Stomach smooth muscle (tissue), 2 donors: ENCODE results near the gene S1PR1.

Experiments used
- H3K27ac ChIP-seq: one replicate; pipeline ENCODE4 v1.7.0; 2013; ENCODE audit warnings: mild to moderate bottlenecking, low read length, inconsistent platforms
- H3K27me3 ChIP-seq, 2 donors: one replicate each; pipeline ENCODE4 v1.7.0; 2013; ENCODE audit warnings: low read length in 2 of 2; ENCODE audit not compliant: insufficient read depth in 2 of 2, control insufficient read depth in 1 of 2
- H3K36me3 ChIP-seq, 2 donors: one replicate each; pipeline ENCODE4 v1.7.0; 2013; ENCODE audit warnings: low read length in 2 of 2; ENCODE audit not compliant: control insufficient read depth in 2 of 2, insufficient read depth in 2 of 2
- H3K4me1 ChIP-seq: one replicate; pipeline ENCODE4 v1.7.0; 2013; ENCODE audit warnings: low read length; ENCODE audit not compliant: control insufficient read depth, insufficient read depth
- H3K4me3 ChIP-seq, 2 donors: one replicate each; pipeline ENCODE4 v1.7.0; 2013; ENCODE audit warnings: low read length in 2 of 2
- H3K9ac ChIP-seq, 2 donors: one replicate each; pipeline ENCODE4 v1.7.0; 2013; ENCODE audit warnings: low read length in 2 of 2, mild to moderate bottlenecking in 1 of 2
- H3K9me3 ChIP-seq, 2 donors: one replicate each; pipeline ENCODE4 v1.7.0; 2013; ENCODE audit warnings: low read length in 2 of 2; ENCODE audit not compliant: control insufficient read depth in 2 of 2
- donor health status: healthy.
- donor health status: Pancreatic carcinoma.

S1PR1 gene

DNA sequence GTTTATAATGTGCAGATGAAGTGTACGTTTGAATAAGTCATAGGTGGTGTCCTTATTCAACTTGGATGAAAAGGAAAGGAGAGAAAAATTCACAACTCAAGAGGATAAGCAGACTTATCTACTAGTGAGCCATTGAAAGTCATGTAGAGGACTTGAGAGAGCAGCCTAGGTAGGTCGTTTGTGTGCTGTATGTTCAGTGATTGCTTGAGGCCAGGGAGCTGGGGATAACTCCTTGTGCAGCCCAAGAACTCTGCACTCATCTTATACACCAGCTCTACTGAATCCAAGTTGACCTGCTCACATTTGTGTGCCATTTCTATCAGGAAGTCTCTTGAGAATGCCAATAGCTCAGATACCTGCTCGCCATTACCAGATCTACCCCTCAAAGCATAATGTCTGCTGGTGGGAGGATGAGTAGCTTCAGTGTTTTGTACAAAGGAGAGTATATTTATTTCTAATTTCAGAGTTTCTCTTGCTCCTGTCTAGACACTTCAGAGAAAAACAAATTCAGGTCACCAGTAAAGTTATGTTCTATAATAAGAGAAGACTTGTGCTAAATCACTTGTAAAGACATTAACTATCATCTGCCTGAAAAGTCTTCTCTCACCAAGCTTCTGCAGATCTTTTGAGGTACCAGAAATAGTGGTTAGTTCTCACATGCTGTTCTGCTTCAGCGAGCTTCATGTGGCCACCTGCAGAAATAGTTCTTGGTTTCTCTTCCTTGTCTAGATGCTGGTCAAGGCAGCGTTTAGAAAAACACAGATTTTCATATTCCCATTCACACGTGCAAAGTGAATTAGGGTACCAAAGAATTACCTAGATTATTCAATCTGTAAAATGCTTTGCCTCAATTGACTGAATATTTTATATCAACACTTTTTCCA, 10.8 kb downstream of the S1PR1 start:
- Histone ChIP-seq H3K36me3 (no peaks in the 10 kb centered on the region), H3K27ac (no peak overlapping the region), H3K4me3 (no peak overlapping the region), H3K27me3 (peaks cover 0 to 5% of the 10 kb centered on the region in 2 donors), H3K9me3 (no peaks in the 10 kb centered on the region), H3K9ac (no peak overlapping the region), H3K4me1 (no peaks in the 10 kb centered on the region)

DNA sequence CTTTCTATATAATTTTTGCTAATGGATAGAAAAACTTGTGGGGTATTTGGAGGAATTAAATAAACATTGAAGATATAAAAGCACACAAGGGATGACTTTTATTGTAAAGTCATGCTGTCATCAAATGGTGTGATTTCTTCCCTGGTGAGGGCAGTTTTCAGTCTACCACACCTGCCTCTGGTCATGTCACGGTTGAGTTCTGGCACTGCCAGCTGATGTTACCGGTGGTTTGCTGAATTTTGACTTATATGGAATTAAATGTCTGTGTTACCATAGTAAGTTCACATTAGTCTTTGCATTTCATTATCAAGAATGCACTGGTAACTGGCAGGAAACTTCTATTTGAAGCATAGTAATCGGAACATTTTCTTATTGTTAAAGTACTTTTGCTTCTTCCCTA, 13.4 kb downstream of the S1PR1 start:
- Histone ChIP-seq H3K27ac (no peak overlapping the region), H3K9me3 (no peaks in the 10 kb centered on the region), H3K27me3 (peaks cover 0 to 5% of the 10 kb centered on the region in 2 donors), H3K4me1 (no peaks in the 10 kb centered on the region), H3K36me3 (no peaks in the 10 kb centered on the region), H3K9ac (no peak overlapping the region), H3K4me3 (no peak overlapping the region)

DNA sequence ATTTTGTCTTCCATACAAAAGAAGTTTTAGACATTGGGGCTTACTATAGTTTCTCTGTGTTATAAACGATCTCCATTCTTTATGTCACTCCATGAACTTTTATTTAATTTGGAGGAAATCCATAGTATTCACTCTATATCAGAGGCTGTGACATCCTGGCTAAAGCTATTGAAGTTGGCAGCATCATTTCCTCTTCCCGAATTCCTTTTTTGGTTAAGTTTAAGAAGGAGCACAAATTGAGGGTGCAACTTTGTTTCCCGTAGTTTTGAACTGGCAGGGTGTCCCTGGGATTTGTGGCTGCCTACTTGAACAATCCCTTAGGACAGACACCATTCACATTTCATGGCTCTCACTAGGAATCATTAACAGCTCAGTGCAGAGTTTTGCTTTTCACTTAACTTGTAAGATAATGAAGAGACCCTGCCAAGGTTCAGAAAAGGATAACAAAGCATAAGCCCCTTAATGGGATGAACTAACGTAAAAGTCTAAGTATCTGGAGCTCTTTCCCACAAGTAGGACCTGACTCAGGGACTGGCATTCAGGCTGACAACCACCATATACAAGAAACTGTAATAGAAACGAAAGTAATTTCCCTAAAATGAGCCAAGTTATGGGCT, 13.9 kb downstream of the S1PR1 start:
- H3K4me1 ChIP-seq, result no peaks in the 10 kb centered on the region
- H3K4me3 ChIP-seq, result no peak overlapping the region
- no peak overlapping the region for H3K27ac ChIP-seq
- H3K9me3 ChIP-seq, result no peaks in the 10 kb centered on the region
- H3K9ac ChIP-seq, result no peak overlapping the region
- no peaks in the 10 kb centered on the region for H3K36me3 ChIP-seq
- peaks cover 0 to 5% of the 10 kb centered on the region in 2 donors for H3K27me3 ChIP-seq

DNA sequence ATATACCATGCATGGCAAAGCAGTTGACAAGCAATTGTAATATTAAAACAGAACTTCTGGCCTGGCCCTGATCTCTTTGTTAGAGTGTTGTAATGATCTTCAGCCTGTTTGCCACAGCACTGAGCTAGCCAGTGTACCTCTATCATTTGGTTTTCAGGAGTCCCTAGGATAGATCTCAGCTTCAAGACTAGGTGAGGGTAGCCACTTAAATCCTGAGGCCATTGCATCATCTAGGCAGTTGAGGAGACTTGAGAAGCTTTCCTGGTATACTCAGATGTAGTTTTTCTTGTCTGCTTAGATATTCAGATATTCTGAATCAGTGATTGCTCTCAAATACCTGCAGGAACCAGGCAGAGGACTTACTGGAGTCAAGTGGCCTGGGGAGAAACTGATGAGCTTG, 14.7 kb downstream of the S1PR1 start:
- no peak overlapping the region for H3K9ac ChIP-seq
- H3K27me3 ChIP-seq, result peaks cover 0 to 5% of the 10 kb centered on the region in 2 donors
- no peaks in the 10 kb centered on the region for H3K9me3 ChIP-seq
- H3K36me3 ChIP-seq, result no peaks in the 10 kb centered on the region
- H3K4me3 ChIP-seq, result no peak overlapping the region
- no peaks in the 10 kb centered on the region for H3K4me1 ChIP-seq
- no peak overlapping the region for H3K27ac ChIP-seq

DNA sequence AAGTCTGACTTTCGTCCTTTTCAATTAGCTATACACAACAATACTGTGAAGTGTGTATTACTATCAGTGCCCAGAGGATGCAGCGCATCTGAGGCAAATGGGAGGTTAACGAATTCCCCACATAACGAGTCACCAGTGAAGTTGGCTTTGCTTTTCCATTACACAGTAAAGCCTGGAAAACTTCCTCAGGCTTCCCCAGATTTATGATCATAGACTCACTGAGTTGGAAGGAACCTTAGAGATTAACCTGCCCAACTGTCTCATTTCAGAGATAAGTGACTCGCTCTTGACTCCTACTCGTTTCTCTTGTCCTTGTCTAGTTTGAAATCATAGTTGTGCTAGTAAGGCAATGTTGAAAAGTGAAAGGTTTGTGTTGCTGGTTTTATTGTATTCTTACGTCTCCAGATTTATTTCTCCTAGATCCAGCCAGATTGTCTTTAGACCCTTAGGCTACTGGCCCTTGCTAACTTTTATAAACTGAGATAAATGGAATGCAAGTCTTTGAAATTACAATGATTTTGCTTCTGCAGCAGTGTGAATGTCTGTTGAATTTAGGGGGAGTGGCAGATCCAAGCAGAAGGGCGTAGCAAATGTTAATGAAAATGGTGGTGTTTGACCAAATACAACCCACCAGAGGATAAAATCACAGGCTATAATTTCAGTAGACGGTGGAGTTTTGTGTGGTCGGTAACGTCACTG, 17.3 kb downstream of the S1PR1 start:
- Histone ChIP-seq H3K4me3 (no peak overlapping the region), H3K9me3 (no peaks in the 10 kb centered on the region), H3K4me1 (no peaks in the 10 kb centered on the region)

DNA sequence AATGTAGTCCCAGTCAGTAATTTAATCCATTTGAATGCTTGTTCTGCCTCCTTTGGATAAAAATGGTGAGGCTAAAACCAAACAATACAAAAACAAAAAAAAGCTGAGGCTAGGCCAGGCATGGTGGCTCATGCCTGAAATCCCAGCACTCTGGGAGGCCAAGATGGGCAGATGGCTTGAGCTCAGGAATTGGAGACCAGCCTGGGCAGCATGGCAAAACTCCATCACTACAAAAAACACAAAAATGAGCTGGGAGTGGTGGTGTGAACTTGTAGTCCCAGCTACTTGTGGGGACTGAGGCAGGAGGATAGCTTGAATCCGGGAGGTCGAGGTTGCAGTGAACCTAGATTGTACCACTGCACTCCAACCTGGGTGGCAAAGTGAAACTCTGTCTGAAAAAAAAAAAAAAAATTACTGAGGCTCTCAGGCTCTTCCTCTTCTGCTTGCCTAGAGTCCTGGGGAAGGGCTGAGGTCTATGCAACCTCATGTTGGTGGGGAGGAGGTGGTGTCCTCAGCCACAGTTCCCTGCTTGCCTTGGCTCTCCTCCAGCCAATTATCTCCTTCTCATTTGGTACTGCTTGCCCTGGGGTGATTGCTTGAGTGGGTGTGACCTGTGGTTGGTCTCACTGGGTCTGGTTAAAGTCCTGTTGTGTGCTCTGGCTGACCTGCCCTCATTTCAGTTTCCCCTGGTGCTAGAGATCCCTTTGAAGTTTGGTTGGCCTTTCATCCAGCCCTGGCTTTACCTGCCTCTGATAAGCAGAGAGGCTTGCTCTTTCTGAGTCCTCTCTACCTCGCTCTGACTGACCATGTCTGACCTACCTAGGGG, 20.9 kb downstream of the S1PR1 start:
- Histone ChIP-seq H3K36me3 (no peaks in the 10 kb centered on the region), H3K9ac (no peak overlapping the region), H3K9me3 (no peaks in the 10 kb centered on the region), H3K4me1 (no peaks in the 10 kb centered on the region), H3K27me3 (no peaks in the 10 kb centered on the region), H3K27ac (no peak overlapping the region), H3K4me3 (no peak overlapping the region)

More for the DNA sequence above, 17.3 kb downstream of the S1PR1 start:
- Histone ChIP-seq H3K36me3 (no peaks in the 10 kb centered on the region), H3K27ac (no peak overlapping the region), H3K27me3 (peaks cover 0 to 2% of the 10 kb centered on the region in 2 donors), H3K9ac (no peak overlapping the region)

DNA sequence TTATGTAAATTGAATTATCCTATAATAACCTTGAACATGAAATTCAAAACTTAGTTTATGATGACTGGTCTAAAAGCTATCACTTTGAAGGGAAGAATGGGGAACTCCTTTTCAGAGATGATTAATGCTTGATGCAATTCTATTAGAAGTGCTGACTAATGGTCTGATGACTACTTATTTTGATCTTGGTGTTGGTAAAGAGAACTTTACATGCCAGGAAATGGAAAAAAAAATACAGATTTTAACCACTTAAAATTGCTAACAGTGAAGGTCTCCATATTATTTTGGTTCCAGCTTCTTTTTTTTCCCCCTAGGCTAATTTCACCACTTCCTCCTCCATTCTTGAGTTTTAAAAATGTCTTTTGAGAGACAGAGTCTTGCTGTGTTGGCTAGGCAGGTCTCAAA, 22.9 kb downstream of the S1PR1 start:
- H3K27ac ChIP-seq, result no peak overlapping the region
- no peak overlapping the region for H3K9ac ChIP-seq
- H3K27me3 ChIP-seq, result no peaks in the 10 kb centered on the region
- H3K36me3 ChIP-seq, result no peaks in the 10 kb centered on the region
- H3K4me1 ChIP-seq, result peaks cover 3% of the 10 kb centered on the region
- H3K9me3 ChIP-seq, result no peaks in the 10 kb centered on the region
- H3K4me3 ChIP-seq, result no peak overlapping the region

DNA sequence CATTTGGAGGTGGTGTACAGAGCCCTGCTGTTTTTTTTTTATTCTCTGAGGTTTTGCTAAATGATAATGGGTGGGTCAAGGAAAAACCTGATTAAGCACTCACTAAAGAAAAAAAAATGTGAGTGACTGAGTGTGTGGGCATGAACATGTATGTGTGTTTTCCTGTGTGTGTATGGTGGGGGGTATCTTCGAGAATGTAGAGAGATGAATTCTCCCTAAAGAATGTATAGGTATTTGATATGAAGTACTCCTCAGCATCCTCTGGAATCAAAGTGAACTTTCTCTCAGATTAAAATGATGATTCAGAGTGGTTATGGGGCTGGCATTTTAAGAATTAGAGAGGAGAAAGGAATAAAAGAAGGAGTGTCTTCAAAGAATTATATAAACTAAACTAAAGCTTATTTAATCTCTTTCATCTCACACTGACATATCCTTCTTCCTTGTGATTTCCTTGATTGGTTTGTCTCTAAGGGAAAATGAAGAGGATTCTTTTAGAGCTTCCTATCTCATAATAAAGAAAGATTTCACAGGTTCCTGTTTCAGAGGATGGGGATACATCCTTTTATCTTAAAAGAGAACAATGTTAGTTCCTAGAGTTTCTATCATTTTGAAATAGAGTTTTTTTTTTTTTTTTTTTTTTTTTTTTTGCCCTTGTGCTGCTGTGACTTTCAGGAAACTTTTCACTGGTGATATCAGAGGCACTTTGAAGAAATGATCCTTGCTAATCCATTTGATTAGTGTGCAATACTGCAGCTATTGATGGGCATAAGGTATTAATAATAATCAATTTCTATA, 23.9 kb downstream of the S1PR1 start:
- no peak overlapping the region for H3K27ac ChIP-seq

DNA sequence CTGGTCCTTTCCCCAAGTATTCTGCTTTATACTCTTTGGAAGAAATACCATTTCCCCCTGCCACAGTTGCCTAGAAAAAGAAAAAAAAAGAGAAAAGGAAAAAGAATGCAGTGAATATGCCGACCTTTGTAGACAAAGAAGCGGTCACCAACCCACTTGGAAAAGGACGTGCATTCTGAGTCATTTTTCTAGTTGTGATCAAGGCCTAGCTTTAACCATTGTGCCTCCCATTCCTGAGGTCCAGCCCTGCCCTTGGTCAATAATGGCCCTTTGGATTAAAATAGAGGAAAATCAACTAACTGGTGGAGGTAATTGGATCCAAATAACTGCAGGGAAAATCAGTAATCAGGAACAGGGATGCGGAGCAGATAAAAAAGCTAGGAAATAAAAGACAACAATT, 24.8 kb downstream of the S1PR1 start:
- Histone ChIP-seq H3K36me3 (no peaks in the 10 kb centered on the region), H3K4me1 (peaks cover 3% of the 10 kb centered on the region), H3K9ac (no peak overlapping the region), H3K27me3 (no peaks in the 10 kb centered on the region), H3K9me3 (no peaks in the 10 kb centered on the region), H3K4me3 (no peak overlapping the region), H3K27ac (no peak overlapping the region)

More for the DNA sequence above, 23.9 kb downstream of the S1PR1 start:
- H3K9me3 ChIP-seq, result no peaks in the 10 kb centered on the region
- H3K36me3 ChIP-seq, result no peaks in the 10 kb centered on the region
- H3K4me1 ChIP-seq, result peaks cover 3% of the 10 kb centered on the region
- no peak overlapping the region for H3K4me3 ChIP-seq
- H3K27me3 ChIP-seq, result no peaks in the 10 kb centered on the region
- H3K9ac ChIP-seq, result no peak overlapping the region

DNA sequence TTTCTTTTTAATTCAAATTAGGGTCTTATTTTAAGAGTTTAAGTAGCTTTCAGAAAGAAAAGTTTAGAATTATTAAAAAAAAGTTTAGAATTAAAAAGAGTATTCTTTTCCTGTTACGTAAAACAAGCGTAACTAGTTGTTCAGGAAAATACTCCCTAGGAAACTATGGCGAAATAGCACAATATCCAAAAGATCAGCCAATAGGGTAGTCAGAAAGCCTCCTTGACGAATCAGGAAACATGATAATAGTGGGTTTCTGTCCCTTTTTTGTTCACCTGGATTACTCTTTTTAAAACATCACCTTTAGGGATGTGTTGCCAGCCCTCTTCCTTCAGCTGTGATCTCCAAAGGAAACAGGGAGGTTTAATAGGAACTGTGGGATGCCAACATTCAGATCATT, 25.2 kb downstream of the S1PR1 start:
- H3K4me1 ChIP-seq, result peaks cover 3% of the 10 kb centered on the region

More for the DNA sequence above, 25.2 kb downstream of the S1PR1 start:
- H3K9me3 ChIP-seq, result no peaks in the 10 kb centered on the region
- H3K27me3 ChIP-seq, result no peaks in the 10 kb centered on the region
- H3K27ac ChIP-seq, result no peak overlapping the region
- no peak overlapping the region for H3K4me3 ChIP-seq
- no peak overlapping the region for H3K9ac ChIP-seq
- H3K36me3 ChIP-seq, result no peaks in the 10 kb centered on the region
